GM18868 (cell line): ENCODE data around the gene LRRFIP1.

Source experiments
- ATAC-seq: cut with Tn5 transposase; IDR thresholded peaks from one replicate; pipeline ENCODE4 v1.9.1; 2021; ENCODE audit warnings: mild to moderate bottlenecking, moderate library complexity; ENCODE audit not compliant: unreplicated experiment

The LRRFIP1 gene

DNA sequence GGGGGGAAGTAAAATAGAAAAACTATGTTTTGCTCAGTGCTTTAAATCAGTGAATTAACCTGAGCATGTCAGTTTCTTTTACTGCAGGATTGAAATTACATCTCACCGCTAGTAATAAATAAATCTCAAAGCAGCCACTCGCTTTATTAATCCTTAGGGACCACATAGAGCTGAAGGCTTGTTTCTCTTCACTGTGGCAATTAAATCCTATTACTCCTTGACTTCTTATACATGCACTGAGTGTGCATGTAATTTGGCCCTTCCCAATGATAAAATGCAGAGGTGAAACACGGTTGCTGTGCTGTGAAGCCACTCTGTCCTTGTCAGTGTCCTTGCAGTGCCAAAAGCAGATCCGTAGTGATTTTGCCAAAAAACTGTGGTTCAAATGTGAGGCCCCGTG lies 94.1 kb downstream of the LRRFIP1 start:
- no peak for ATAC-seq

DNA sequence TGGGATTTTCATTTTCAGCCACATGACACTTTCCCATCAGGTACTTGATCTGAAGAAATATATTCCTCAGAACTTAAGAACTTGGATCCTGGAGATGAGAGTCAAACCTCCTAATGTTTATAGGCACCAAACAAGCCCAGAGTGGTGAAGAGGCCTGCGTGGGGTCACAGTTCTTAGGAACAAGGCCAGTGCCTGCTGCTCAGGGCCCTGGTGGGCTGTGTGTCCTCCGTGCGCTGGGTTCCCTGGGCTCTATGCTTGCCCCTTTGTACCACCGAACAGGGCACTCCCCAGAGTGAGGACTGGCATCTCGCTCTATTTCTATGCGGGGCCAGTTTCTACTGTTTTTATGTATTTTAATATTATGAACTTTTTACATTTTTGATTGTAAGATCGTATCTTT lies 95.2 kb downstream of the LRRFIP1 start:
- ATAC-seq = no peak

DNA sequence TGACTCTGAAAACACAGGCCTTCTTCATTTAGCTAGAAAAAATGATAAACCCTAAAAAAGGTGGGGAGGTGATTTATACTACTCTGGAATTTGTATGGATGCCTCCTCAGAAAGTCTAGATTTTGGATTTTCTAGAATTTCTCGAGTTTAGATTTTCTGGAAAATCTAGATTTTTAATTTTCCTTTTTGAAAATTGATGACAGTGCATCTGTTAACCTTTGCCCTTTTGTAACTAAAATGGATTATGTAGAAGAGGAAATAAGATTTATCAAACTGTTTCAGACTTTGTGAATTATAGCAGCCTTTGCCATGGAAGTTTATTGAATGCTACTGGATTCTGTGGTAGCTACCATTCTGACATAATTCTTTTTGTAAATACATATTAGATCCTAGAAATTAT lies 95.6 kb downstream of the LRRFIP1 start:
- ATAC-seq = no peak

DNA sequence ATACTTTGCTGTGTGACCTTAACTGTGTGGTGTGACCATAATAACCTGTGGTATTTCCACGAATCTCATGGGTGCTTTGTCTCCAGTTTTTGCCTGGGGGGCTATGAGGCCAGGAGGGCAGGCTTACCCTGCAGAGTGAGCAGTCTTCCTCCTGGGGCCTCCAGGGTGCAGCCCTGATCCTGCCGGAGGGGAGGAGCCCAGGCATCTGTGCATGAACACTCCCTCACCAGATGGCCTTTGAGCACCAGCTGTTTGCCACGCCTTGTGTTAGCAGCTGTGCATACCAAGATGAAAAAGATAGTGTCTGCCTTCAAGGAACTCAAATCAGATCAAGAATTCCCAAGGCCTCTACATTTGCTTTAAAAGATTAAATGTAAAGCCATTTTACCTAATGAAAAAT lies 96.2 kb downstream of the LRRFIP1 start:
- peak; percentile 59 for ATAC-seq

DNA sequence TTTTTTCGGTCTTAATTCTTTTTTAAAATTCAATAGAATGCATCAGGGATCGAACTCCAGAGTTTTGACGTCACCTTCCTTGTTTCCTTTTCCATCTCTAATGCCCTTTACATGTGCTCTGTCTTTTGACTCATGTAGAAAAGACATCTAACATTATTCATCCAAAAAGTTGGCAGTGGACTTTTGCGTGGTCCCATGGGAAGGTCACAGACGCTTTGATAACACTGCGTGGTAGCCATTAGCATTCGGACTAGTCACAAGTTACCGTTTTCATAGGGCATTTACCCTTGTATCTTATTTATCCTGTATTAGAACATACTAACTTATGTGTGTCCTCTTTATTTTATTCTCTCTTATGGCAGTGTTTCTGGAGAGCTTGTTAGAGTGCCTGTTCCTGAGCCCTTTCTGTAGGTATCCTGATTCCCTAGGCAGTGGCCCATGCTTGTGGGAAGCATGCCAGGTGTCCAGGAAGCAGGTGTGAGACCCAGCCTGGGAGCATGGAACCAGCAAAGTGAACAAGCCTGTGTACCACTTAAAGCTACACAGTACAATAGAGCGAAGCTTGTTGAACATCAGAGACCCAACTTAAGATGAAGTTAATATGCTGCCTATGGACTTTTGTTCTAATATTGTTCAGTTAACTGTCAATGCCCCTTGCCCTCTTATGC lies 97.6 kb downstream of the LRRFIP1 start:
- ATAC-seq = no peak

DNA sequence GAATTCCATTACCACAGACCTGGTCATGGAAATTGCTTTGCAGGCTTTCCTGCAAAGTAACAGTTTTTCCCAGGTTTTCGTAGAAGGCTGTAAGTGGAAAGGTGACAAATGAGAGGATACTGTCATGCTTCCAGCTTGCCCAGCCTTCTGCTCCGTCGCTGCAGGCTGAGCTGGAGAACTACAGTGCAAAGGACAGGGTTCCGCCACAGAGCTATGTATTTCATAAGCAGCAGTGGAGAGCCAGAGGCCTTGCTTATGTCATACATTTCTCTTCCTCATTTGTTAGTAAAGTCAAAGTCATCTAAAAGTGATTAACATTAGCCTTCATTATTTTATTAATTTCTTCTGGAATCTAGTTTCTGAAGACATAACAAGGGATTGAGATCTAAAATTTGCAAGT lies 98.3 kb downstream of the LRRFIP1 start:
- ATAC-seq = no peak

DNA sequence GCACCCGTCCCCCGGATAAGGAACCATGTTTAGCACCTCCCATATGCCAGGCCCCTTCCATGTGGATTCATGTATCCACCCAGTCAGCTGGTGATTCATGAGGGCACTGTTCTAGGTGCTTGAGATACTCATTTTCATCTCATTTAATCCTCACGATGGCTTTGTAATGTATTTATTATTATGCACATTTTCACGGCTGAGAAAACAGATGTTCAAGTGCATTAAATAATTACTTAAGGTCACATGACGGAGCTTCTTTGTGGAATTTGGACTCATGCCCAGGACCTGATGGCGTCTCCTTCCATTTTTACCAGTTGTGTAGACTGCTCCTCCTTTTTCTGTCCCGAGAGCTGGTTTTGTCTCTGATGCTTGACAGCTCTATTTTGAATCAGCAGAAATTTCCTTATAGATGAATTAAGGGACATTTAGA lies 99.0 kb downstream of the LRRFIP1 start:
- no peak for ATAC-seq

DNA sequence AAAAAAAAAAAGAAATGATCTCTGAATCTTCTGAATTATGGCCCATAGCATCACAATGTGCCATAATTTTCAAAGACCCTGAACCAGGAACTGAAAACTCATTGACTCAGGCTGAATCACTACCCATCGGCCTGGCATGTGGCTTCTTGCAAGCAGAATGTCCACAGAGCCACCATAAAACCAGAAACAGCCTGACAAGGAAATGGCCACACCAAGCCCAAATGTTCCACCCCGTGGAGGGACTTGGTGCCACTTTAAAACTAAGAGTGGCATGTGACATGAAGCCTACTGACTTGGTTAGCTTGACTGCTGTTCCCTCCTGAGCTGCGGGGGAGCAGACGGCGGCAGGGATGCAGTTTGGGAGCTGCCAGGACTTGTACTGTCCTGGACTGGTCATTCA lies 100.0 kb downstream of the LRRFIP1 start:
- ATAC-seq = no peak

DNA sequence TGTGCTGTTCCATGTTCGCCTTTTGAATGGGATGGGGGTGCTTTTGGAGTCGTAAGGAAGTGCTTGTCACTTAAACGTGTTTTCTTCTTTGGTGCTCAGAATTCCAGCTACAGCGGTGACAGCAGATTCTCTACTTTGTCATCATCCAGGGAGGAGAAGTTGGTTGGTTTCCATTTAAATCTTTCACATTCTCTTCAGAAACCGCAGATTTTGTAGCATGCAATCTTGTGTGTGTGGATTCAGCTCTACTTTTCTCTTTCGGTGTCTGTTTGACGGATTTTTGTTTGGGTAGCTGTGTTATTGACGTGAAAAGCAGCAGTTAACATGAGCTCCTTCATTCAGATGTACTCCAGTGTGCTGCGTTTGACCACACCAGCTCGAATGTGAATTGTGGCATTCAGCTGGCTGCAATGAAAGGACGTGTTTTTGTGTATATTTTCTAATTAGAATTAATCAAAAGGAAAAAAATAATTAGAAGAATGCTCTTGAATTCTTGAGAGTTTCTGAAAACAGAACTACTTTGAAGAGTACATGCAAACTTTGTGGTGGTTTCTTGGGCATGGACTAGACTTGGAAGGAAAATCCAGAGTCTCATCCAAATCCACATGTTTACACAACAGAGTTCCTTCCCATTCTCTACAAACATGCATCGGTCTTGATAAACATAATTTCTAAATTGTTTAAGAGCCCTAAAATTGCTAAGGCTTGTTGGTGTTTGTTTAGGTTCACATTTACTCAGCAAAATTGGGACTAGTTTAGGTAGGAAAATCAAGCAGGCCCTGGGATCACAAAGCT lies 102.5 kb downstream of the LRRFIP1 start:
- no peak for ATAC-seq

DNA sequence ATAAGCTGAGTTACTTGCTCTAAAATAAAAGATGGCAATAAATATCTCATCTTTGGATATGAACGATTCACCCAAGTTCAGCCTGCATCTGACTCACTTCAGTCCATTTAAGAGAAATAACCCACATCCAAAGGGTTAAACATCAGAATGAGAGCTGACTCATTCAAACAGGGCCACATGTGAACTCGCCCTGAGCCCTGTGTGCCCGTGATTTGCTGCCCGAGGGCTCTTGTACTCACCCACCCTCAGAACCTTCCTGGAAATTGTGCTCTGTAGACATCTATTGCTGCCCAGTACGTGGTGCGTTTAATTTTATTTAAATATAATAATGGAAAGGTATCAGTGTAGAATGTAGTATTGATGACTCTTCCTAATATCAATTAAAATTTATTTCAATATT lies 104.3 kb downstream of the LRRFIP1 start:
- ATAC-seq = no peak

DNA sequence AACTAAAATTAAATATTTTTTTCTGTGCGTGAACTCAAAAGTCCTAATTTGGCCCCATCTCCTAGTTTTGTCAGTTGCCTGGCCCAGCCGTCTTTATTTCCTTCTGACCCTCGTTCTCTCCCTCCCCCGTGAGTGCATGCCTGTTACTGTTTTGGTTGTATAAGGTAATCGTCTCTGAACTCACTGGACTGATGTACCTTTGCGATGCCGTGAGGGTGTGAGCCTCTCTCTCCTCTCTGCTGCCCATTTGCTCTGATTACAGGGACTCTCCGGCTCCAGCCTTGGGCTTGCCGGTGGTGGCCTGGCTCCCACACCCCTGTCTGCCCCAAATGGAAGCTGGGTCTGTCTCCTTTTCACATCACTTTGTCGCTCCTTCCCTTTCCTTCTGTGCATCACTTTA lies 104.7 kb downstream of the LRRFIP1 start:
- ATAC-seq = no peak

DNA sequence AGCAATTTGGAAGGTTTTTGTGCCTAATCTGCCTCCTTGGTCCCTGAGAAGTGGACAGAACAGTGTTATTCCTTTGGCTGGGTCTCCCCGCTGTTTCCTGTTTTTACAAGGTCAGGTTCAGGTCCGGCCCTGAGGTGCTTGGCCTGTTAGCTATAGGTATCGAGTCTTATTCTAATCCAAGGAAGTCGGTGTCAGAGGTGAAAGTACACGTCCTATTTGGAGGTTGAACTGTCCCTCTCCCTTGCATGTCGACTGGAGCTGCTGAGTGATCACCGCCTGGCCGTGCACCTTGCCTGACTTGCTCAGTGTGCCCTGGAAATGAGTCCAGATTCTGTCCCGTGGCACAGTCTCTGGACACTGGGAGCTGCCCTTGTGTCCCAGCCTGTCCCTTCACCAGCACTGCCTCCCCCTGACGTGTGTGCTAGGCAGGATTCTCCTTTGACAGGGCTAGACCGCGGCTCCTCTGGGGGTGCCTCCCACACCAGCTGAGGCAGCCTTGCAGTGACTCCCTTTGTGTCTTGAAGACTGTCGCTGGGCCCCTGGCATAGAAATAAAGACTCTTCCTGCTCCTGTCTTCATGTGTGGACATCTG lies 105.5 kb downstream of the LRRFIP1 start:
- ATAC-seq = no peak

DNA sequence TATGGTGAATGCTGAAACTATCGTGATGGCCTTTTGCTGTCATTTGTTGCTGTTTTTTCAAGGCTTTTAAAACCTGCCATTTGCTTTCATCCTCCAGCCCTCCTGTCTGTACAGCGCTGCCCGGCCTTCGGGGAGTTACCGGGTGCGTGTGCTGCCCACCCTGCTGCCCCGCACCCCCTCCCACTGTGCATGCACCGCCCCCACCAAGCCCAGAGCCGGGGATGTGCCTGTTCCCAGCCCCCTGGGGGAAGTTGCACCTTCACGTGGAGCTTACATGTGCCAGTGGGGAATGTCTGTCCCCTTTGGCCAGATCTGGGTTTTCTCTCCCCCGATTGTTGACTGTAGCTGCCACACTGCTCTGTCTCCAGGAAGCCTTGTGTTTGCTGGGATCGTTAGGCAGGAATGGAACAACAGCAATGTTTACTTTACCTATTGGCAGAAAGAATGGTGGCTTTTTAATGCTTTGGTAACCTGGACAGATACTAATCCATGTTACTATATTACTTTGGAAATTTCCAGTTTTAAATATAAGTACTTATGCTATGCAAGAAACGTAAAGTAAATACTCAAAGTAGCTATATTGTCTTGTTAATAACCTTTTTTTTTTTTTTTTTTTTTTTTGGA lies 106.4 kb downstream of the LRRFIP1 start:
- no peak for ATAC-seq

DNA sequence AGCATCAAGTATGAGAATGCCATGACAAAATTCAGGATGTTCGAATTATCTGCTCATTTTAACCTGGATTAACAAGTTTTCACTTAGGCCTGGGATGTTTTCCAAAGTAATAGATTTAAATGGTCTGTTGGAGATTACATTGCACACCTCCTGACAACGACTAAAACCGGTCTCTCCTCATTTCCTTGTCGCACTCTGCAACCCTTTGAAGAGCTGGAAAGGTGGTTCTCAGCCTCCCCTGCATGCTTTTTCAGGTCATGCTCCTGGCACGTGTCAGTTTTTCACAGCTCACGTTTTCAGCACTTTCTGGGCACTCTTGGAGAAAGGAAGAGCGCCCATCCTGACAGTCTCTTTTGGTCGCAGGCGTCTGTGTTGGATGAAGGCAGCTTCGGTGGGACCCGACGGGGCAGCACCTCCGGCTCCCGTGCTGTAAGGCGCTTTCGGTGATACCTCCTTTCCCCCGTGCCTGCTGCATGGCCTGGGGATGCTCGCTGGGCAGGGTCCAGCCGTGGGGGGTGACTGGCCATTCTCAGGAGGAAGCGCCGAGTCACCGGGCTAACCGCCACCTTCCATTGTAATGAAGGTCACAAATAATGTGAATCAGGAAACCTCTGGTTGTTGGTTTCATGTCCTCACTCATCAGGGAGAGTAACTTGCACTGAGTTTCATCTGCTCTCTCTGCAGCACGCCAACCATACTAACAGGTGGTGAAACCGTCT lies 107.7 kb downstream of the LRRFIP1 start:
- ATAC-seq = no peak

DNA sequence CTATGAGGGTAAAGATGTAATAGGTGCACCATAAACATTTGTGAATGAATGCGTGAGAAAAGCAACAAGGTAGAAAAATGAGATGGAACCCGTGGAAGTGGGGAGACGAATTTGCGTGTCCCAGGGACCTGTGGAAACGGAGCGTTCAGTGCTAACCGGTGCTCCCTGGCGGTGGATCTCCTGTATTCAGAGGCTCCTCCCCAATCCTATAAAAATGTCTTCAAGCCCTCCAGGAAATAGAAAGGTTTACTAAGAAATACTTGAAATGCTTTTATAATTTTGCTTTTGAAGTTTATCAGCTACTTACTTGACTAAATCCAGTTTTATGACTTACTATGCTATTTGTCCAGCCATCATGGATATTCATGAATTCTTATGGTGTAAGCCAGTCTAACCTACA lies 108.4 kb downstream of the LRRFIP1 start:
- no peak for ATAC-seq

DNA sequence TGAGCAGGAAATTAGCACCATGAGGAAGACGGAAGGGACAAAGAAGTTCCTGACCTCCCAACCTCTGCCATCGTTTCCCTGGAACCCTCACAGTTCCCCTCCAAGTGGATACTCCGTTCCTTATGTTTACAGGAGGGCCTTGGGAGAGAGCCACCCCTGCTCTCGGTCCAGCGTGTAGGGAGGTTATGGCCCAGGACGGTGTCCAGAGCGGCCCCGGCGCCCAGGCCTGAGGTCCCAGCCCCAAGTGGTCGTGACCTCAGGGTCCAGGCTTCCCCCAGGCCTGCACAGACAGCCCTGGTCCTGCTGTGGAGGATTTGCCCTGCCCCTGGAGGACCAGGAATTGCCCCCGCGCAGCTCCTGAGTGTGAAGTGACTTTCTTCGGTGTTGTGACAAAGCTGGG lies 109.4 kb downstream of the LRRFIP1 start:
- ATAC-seq = no peak

DNA sequence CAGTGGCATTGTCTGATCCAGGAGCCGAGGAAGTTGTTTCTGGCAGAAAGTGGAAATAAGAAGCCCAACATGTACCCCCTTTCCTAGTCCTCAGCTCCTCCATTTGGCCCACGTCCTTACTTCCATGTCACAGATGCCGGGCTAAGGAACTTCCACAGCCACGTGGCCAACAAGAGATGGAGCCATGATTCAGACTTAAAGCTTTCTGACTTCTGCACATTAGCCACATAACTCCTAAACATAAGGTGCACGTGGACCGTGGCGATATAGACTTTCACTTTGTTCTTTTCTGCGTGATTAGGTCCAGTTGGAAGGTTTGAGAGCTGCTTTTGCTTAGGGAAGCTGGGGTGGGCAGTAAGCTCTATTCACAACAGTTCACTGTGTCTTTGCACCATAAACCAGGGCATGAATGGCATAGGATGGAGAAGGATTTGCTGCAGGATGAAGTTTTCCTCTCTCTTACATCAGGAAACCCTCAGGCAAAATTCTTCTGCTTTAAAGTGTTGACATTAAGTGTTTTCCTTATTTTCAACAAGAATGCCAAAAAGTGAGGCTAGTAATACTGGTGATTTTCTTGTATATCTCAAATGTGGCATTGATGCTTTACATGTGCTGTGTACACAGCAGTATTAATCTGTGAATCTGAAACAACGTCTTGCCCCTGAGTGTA lies 109.9 kb downstream of the LRRFIP1 start:
- no peak for ATAC-seq

DNA sequence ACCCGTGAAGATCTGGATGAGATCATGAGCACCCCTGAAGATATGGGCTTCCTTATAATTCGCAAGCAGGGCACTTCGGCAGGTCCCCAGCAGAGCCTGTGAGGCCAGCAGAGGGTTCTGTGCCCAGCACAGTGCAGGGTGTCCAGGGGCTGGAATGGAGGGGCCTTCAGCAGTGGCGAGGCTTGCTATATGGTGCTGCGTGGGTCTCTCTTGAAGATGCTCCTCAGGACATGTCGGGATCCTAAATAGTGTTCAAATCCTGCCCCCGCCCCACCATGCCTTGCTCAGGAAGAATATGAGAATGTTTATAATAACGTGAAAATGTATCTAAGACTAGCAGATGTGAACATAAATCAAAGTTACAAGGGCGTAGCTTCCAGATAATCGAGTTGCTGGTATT lies 110.9 kb downstream of the LRRFIP1 start:
- no peak for ATAC-seq

DNA sequence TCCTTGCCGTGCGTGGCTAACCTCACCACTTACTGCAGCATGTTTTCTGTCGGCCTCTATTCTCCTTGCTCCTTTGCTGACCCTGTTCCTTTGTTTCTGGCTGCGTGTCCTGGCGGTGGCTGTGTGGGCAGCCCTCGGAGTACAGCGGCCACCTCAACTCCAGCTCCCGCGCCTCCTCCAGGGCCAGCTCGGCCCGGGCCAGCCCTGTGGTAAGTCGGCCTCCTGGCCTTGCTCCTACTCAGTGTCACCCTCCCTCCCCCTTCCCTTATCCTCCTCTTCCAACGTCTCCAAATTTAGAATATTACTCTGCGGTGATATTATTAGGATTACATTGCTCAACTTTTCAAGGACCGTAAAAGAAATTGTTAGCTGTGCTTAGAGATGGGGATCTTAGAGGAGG lies 111.7 kb downstream of the LRRFIP1 start:
- no peak for ATAC-seq

DNA sequence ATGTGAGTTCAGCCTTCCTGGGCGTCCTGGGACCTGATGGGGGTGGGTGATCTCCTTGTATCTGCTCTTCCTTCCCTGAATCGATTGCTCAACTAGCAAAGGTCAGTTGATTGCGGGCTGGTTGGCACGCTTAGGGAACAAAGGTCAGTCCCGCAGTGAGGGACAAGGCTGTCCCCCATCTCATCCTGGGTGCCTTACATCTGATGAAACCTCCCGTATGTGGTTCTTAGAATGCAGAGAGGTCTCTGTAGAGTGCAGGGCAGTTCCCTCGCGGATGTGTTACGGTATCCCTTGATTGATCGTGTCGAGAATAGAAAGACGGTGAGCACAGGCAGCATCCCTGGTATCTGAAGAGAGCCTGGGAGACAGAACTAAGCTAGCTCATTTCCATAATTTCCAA lies 114.8 kb downstream of the LRRFIP1 start:
- ATAC-seq = no peak

DNA sequence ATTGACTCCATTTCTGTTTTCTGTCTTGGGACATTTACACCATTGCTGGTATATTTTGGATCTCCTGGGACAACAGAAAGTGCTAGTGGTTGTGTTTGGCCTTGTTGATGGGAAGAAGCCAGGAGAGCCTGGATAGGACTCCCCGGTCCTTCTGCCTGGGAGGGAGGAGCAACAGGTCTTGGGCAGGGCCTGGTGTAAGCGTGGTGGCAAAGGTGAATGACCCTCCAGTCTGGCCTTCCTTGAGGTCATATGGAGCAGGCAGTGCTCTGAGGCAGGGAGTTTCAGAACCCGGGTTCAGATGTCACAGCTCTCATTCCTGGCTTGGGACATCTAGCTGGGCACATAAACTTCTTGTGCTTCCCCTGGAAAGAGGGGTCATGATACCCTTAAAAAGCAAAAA lies 115.2 kb downstream of the LRRFIP1 start:
- ATAC-seq = no peak
